MM.1S (cell line): ENCODE data around the gene MMP7.

Experiments used
- DNase-seq: peaks from one replicate; pipeline ENCODE4 v3.0.0-alpha.2; 2015
- H2AFZ ChIP-seq: fragments of 300-600 bp; sonication (generic); 2 replicates; pipeline ENCODE4 v1.6.0; 2016; ENCODE audit warnings: antibody characterized with exemption, low read length
- H3F3A ChIP-seq: fragments of 300-600 bp; sonication (generic); 2 replicates; pipeline ENCODE4 v1.6.1; 2016; ENCODE audit warnings: mild to moderate bottlenecking, antibody characterized with exemption, low read length, moderate library complexity, mixed read lengths; ENCODE audit not compliant: insufficient read depth
- H3K27ac ChIP-seq: fragments of 300-600 bp; sonication (generic); 2 replicates; pipeline ENCODE4 v1.5.1; 2016; ENCODE audit warnings: mild to moderate bottlenecking, low read length
- H3K27me3 ChIP-seq: fragments of 300-600 bp; sonication (generic); replicated peaks from 2 replicates; pipeline ENCODE4 v1.6.0; 2016; ENCODE audit warnings: low read length; ENCODE audit not compliant: insufficient read depth
- H3K36me3 ChIP-seq: fragments of 300-600 bp; sonication (generic); replicated peaks from 2 replicates; pipeline ENCODE4 v1.6.1; 2016; ENCODE audit warnings: mild to moderate bottlenecking, low read length, mixed read lengths; ENCODE audit not compliant: insufficient read depth
- H3K4me1 ChIP-seq: fragments of 300-600 bp; sonication (generic); 2 replicates; pipeline ENCODE4 v1.6.1; 2016; ENCODE audit warnings: low read length, mixed read lengths
- H3K4me2 ChIP-seq: fragments of 300-600 bp; sonication (generic); 2 replicates; pipeline ENCODE4 v1.6.0; 2016; ENCODE audit warnings: low read depth, low read length
- H3K4me3 ChIP-seq: fragments of 300-600 bp; sonication (generic); 2 replicates; pipeline ENCODE4 v1.5.1; 2016; ENCODE audit warnings: low read length, mixed read lengths
- H3K79me2 ChIP-seq: fragments of 300-600 bp; sonication (generic); 2 replicates; pipeline ENCODE4 v1.6.1; 2016; ENCODE audit warnings: mixed run types, low read length, mixed read lengths
- H3K9ac ChIP-seq: fragments of 300-600 bp; sonication (generic); 2 replicates; pipeline ENCODE4 v1.6.1; 2016; ENCODE audit warnings: low read length, mixed read lengths
- H3K9me2 ChIP-seq: fragments of 300-600 bp; sonication (generic); replicated peaks from 2 replicates; pipeline ENCODE4 v1.6.1; 2016; ENCODE audit warnings: mild to moderate bottlenecking, low read length, mixed read lengths; ENCODE audit not compliant: insufficient read depth
- H3K9me3 ChIP-seq: fragments of 300-600 bp; sonication (generic); replicated peaks from 2 replicates; pipeline ENCODE4 v1.6.1; 2016; ENCODE audit warnings: mild to moderate bottlenecking, low read length, mixed read lengths; ENCODE audit not compliant: insufficient read depth
- H4K20me1 ChIP-seq: fragments of 300-600 bp; sonication (generic); 2 replicates; pipeline ENCODE4 v1.6.1; 2016; ENCODE audit warnings: mild to moderate bottlenecking, low read length, moderate library complexity, mixed read lengths; ENCODE audit not compliant: insufficient read depth
- CTCF ChIP-seq: fragments of 300-600 bp; sonication (generic); IDR thresholded peaks from 2 replicates; pipeline ENCODE4 v1.5.1; 2016; ENCODE audit warnings: antibody characterized with exemption, low read length, mixed read lengths
- EZH2 ChIP-seq: fragments of 300-600 bp; sonication (generic); optimal IDR thresholded peaks from 2 replicates; pipeline ENCODE3; 2017; ENCODE audit warnings: low read depth, mild to moderate bottlenecking, antibody characterized with exemption, low read length, mixed read lengths
- EZH2phosphoT487 ChIP-seq: fragments of 300-600 bp; sonication (generic); IDR thresholded peaks from 2 replicates; pipeline ENCODE4 v1.6.1; 2018; ENCODE audit warnings: antibody characterized with exemption, low read length

MMP7 gene

GRCh38 chr11:102545701-102546100, 15.2 kb upstream of the MMP7 start:
- TF ChIP-seq CTCF: no peak
- no peak for TF ChIP-seq EZH2
- TF ChIP-seq EZH2phosphoT487: no peak
- no peaks in the 10 kb centered on the region for H3K36me3 ChIP-seq
- H2AFZ ChIP-seq: no peak overlapping the region
- no peak overlapping the region for H3K27ac ChIP-seq
- H4K20me1 ChIP-seq: no peaks in the 10 kb centered on the region
- H3K4me1 ChIP-seq: no peaks in the 10 kb centered on the region
- no peak for DNase-seq
- no peaks in the 10 kb centered on the region for H3K9me2 ChIP-seq
- H3F3A ChIP-seq: no peaks in the 10 kb centered on the region
- H3K9me3 ChIP-seq: no peaks in the 10 kb centered on the region
- no peak overlapping the region for H3K9ac ChIP-seq
- H3K4me3 ChIP-seq: no peak overlapping the region
- H3K27me3 ChIP-seq: no peaks in the 10 kb centered on the region
- H3K4me2 ChIP-seq: no peak overlapping the region
- no peaks in the 10 kb centered on the region for H3K79me2 ChIP-seq

DNA sequence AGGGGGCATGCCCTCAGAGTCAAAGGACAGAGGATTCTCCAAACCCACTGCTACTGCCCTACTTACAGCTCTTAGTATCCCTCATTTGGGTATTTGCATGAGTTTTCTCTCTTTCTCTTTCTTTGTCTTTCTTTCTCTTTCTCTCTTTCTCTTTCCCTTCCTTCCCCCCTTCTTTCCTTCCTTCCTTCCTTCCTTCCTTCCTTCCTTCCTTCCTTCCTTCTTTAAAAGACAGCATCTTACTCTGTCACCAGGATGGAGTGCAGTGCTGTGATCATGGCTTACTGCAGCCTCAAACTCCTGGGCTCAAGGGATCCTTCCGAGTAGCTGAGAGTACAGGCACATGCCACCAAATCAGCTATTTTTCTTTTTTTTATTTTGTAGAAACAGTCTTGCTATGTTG, 14.0 kb upstream of the MMP7 start:
- Histone ChIP-seq H3K27me3 (no peaks in the 10 kb centered on the region), H4K20me1 (no peaks in the 10 kb centered on the region), H3K9me3 (no peaks in the 10 kb centered on the region), H3K9ac (no peak overlapping the region), H3K9me2 (no peaks in the 10 kb centered on the region), H3K4me2 (no peak overlapping the region), H3K79me2 (no peaks in the 10 kb centered on the region), H3K36me3 (no peaks in the 10 kb centered on the region), H3F3A (no peaks in the 10 kb centered on the region), H3K4me1 (no peaks in the 10 kb centered on the region), H3K4me3 (no peak overlapping the region), H2AFZ (no peak overlapping the region), H3K27ac (no peak overlapping the region)
- TF ChIP-seq EZH2phosphoT487: no peak
- TF ChIP-seq EZH2: no peak
- TF ChIP-seq CTCF: no peak
- DNase-seq: no peak

DNA sequence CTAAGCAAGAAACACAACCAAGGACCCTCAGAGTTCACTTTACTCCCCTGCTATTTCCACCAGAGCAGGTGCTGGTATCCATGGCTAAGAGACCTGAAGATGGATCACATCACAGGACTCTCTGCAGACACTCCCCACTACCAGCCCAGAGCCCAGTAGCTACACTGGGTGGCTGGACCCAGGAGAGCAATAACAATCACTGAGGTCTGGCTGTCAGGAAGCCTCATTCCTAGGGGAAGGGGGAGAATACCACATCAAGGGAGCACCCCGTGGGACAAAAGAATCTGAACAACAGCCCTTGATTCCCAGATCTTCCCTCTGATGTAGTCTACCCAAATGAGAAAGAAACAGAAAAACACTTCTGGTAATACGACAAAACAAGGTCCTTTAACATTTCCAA, 9.0 kb upstream of the MMP7 start:
- no peak overlapping the region for H3K4me3 ChIP-seq
- H3K27ac ChIP-seq: no peak overlapping the region

More for the DNA sequence above, 9.0 kb upstream of the MMP7 start:
- Histone ChIP-seq H3K79me2 (no peaks in the 10 kb centered on the region), H3K9me3 (no peaks in the 10 kb centered on the region), H3F3A (no peaks in the 10 kb centered on the region), H3K9ac (no peak overlapping the region), H2AFZ (no peak overlapping the region), H3K36me3 (no peaks in the 10 kb centered on the region), H3K4me1 (no peaks in the 10 kb centered on the region), H3K27me3 (no peaks in the 10 kb centered on the region), H4K20me1 (no peaks in the 10 kb centered on the region), H3K4me2 (no peak overlapping the region), H3K9me2 (no peaks in the 10 kb centered on the region)
- TF ChIP-seq CTCF (no peak), EZH2phosphoT487 (no peak), EZH2 (no peak)
- no peak for DNase-seq
